A673 (cell line): ENCODE results near the gene TEX10.

Experiments used
- CTCF ChIP-seq: fragments of 300-800, 200-600 bp; sonication (generic); conservative IDR thresholded peaks from 2 replicates; pipeline ENCODE4 v1.5.1; 2017; ENCODE audit warnings: low read depth, mild to moderate bottlenecking, antibody characterized with exemption, low read length, moderate library complexity, mixed read lengths
- EZH2 ChIP-seq: fragments of 200-600 bp; sonication (generic); IDR thresholded peaks from 2 replicates; pipeline ENCODE4 v1.6.1; 2017; ENCODE audit warnings: borderline replicate concordance, low read depth, mild to moderate bottlenecking, mixed read lengths, antibody characterized with exemption, low read length; ENCODE audit not compliant: poor library complexity, severe bottlenecking

- TF ChIP-seq EZH2 = no peak
- TF ChIP-seq CTCF = no peak
These were observed 4.8 kb upstream of the TEX10 start for GRCh38 chr9:100357501-100357900.
